Bronchial epithelial cell (primary cell): ENCODE results near the gene TMEM236. TPM values are rescaled to one million over a fixed set of nuclear protein-coding genes. Genes with fewer than 3 reads are reported as not detected.
A peak's percentile ranks its signal among the peaks of the same experiment; 100 is the strongest.

Experiments used
- DNase-seq: peaks from one replicate; pipeline ENCODE4 v3.0.0-alpha.2; 2010; ENCODE audit warnings: low read depth
- FAIRE-seq: peaks from 2 replicates; lab custom pipeline; 2011; peaks lifted over from hg19 to GRCh38; lab: Jason Lieb, UNC
- H3K27me3 ChIP-seq: 2 replicates; pipeline ENCODE4 v1.5.1; 2011; ENCODE audit warnings: low read length; ENCODE audit not compliant: control insufficient read depth, insufficient read depth
- H3K36me3 ChIP-seq: 2 replicates; pipeline ENCODE4 v1.5.1; 2011; ENCODE audit warnings: low read length; ENCODE audit not compliant: control insufficient read depth, insufficient read depth
- H3K4me3 ChIP-seq: 2 replicates; pipeline ENCODE4 v1.5.1; 2011; ENCODE audit warnings: mild to moderate bottlenecking, low read depth, low read length, control low read depth
- total RNA-seq: library from RNA; depleted of rRNA; stranded (reverse); fragments of >200 nt; gene quantifications from 2 replicates; pipeline ENCODE4 v1.2.1, GENCODE V29; 2014
- TF ChIP-seq, protein P1 (sequence below): IDR thresholded peaks from 2 replicates; pipeline ENCODE4 v1.5.1; 2011; ENCODE audit warnings: mild to moderate bottlenecking, moderate library complexity, low read length, control low read depth, inconsistent platforms; ENCODE audit not compliant: insufficient read depth, severe bottlenecking

The TMEM236 gene
- total RNA-seq, 1 donor from 2014 or later, result under 0.01 TPM

DNA sequence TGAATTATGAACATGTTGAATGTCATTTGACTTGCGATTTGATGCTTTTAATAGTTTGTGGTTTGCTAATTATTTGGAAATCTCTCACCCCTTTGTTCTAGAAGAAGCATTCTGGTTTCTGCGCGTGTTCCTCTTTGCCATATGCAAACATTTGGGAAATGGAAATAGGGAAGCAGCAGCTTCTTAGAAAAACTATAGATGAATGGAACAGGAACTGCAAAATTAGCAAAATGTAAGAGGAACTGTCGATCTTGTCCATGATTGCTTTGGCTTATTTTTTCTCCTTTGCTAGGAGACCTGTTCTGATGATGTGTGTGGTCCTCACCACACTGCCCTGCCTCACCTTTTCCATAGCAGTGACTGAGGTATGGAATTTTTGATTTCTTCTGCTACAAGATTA lies 19.0 kb downstream of the TMEM236 start:
- Histone ChIP-seq H3K27me3 (no peaks in the 10 kb centered on the region), H3K36me3 (no peaks in the 10 kb centered on the region), H3K4me3 (no peak overlapping the region)
- DNase-seq (no peak), FAIRE-seq (no peak)
- TF ChIP-seq, protein P1, sequence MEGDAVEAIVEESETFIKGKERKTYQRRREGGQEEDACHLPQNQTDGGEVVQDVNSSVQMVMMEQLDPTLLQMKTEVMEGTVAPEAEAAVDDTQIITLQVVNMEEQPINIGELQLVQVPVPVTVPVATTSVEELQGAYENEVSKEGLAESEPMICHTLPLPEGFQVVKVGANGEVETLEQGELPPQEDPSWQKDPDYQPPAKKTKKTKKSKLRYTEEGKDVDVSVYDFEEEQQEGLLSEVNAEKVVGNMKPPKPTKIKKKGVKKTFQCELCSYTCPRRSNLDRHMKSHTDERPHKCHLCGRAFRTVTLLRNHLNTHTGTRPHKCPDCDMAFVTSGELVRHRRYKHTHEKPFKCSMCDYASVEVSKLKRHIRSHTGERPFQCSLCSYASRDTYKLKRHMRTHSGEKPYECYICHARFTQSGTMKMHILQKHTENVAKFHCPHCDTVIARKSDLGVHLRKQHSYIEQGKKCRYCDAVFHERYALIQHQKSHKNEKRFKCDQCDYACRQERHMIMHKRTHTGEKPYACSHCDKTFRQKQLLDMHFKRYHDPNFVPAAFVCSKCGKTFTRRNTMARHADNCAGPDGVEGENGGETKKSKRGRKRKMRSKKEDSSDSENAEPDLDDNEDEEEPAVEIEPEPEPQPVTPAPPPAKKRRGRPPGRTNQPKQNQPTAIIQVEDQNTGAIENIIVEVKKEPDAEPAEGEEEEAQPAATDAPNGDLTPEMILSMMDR, result no peak

DNA sequence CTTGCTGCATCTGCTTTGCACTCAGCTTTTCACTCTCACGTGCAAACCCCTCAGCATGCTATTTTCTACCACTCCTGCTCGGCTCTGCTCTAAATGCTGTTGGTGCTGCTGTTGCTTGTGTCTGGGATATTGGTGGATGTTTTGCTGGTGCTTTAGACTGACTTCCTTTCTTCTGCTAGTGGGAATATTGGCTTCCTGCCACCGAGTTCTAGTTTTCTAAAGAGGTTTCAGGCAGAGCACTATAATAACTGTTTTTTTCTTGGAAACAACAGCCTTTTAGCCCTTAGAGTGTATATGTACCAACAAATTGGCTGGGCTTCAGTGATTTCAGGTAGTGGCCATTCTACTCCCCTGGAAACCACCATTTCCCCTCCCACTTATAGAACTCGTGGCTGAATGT lies 27.8 kb downstream of the TMEM236 start:
- no peaks in the 10 kb centered on the region for H3K27me3 ChIP-seq
- H3K4me3 ChIP-seq, result no peak overlapping the region
- no peaks in the 10 kb centered on the region for H3K36me3 ChIP-seq
- DNase-seq, result no peak
- no peak for FAIRE-seq
- TF ChIP-seq, protein P1, result no peak

DNA sequence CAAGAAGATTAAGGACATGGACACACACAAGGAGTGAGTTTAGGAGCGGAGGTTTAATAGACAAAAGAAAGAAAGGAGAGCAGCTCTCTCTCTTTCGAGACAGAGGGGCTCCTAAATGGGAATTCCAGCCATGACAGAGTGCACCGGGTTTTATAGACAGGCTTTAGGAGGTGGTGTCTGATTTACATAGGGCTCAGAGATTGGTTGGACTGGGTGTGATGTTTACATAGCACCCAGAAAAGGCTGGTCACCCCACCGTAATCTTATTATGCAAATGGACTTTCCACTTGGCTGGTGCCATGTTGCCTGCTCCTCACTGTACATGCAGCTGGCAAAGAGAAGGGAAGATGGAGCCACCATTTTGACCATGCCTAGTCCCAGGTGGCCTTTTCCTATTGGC lies 28.7 kb downstream of the TMEM236 start:
- FAIRE-seq, result no peak
- H3K36me3 ChIP-seq, result no peaks in the 10 kb centered on the region
- TF ChIP-seq, protein P1, result no peak
- no peak for DNase-seq
- H3K27me3 ChIP-seq, result no peaks in the 10 kb centered on the region
- H3K4me3 ChIP-seq, result no peak overlapping the region

DNA sequence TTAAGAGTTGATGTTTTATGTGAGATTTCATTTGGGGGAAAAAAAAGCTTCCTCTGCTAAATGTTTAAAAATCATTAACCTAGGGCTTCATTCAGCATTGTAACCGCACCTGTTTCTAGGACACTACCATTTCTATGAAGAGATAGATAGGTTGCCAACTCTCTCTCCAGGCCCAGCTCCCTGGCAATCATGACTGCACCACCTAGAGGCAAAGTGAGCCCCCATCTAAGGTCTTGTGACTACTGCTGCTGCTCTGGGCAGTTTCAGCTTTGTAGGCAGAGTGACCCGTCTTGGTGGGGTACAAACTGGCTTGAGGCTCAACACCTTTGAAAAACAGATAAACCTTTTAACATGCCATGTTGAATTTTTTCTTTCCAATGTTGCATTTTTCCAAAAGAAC lies 29.9 kb downstream of the TMEM236 start:
- FAIRE-seq (no peak), DNase-seq (no peak)
- no peaks in the 10 kb centered on the region for H3K36me3 ChIP-seq
- TF ChIP-seq, protein P1, result no peak
- no peaks in the 10 kb centered on the region for H3K27me3 ChIP-seq
- H3K4me3 ChIP-seq, result no peak overlapping the region

DNA sequence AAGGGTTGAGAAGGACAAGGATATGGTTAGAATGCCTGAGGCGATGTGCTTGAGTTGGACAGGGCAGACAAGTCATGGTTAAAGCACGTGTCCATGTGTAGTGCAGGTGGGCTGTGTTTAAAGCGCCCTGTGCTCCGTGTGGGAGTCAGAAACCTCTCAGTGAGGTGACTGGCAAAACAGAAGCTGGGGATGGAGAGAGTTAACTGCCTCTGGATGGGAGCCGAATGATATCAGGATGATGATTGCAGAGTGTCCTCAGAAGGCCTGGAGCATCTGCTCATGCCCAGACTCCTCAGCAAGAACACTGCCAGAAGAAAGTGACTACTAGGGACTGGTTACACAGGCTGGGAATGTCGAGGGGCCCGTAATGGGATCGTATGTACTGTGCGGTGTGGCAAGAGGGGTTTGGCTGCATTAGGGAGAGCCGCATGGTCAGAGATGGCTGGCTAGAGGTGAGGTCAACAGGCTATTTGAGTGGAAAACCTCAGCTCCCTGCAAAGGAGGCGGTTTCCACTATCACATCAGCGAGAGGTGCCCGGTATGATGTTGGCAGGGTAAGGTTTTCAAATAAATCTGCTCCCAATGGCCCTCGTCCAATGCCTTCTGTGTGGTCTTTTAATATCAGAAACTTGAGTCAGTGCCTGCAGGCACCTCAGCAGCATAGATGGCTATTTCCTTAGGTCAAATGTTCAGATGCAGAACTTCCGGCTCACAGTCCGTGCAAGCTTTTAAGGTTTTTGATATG lies 31.1 kb downstream of the TMEM236 start:
- TF ChIP-seq, protein P1, result no peak
- DNase-seq (peak; percentile 14), FAIRE-seq (peak; percentile 52)
- Histone ChIP-seq H3K4me3 (no peak overlapping the region), H3K36me3 (no peaks in the 10 kb centered on the region), H3K27me3 (no peaks in the 10 kb centered on the region)

DNA sequence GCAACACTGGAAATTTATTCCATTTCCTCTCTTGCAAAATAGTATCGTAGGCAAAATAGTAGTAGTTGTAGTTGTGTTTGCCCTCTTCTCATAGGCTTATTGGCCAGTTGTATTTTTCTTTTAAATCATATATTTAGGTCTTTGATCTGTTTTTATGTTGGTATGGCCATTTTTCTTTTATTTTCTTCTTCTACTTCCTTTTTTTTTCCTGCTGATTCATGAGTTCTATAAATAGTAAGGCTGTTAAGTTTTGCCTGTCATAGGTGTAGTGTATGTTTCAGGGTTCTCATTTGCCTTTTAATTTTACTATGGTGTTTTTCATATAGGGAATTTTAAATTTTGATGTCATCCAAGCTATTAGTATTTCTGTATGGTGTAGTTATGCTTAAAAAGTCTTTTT lies 31.8 kb downstream of the TMEM236 start:
- DNase-seq (no peak), FAIRE-seq (no peak)
- H3K4me3 ChIP-seq, result no peak overlapping the region
- no peaks in the 10 kb centered on the region for H3K27me3 ChIP-seq
- no peaks in the 10 kb centered on the region for H3K36me3 ChIP-seq
- TF ChIP-seq, protein P1, result no peak
